Measurements from ENCODE around the gene BHLHE40. TPM values are rescaled to one million over a fixed set of nuclear protein-coding genes. Genes with fewer than 3 reads are reported as not detected.

The BHLHE40 gene
- total and polyA plus RNA-seq, 2 of the 8 experiments (the other 6 are each of a cell fraction or from before 2014, with no cell fraction given), result 1.5 to 2.2 TPM

GRCh38 chr3:4948395-4948794 lies 30.8 kb upstream of the BHLHE40 start:
- Histone ChIP-seq H3K23ac (ENCODE audit: insufficient read length) (no peak overlapping the region), H3K18ac (ENCODE audit: extremely low read depth, low read length) (no peak overlapping the region), H3K4me2 (ENCODE audit: insufficient read depth in 1 of 2, low read depth in 2 of 2, low read length in 2 of 2) (no peak overlapping the region), H3K27me3 (replicated peaks in 1 of 4; ENCODE audit: control insufficient read depth in 3 of 4, extremely low read depth in 1 of 4, insufficient read depth in 3 of 4, low read length in 3 of 4) (no peaks in the 10 kb centered on the region), H3K9me3 (ENCODE audit: insufficient read depth in 2 of 2, low read depth in 1 of 2, low read length in 1 of 2) (no peaks in the 10 kb centered on the region), H3K14ac (ENCODE audit: insufficient read length) (no peak overlapping the region), H3K27ac (ENCODE audit: low read depth, low read length) (no peak overlapping the region), H2AFZ (ENCODE audit: low read length) (no peak overlapping the region), H3K23me2 (ENCODE audit: low read depth, low read length) (no peaks in the 10 kb centered on the region), H2BK120ac (replicated peaks; ENCODE audit: low read depth, low read length) (no peak overlapping the region), H3K4ac (replicated peaks; ENCODE audit: insufficient read length, low read depth, low read length) (no peak overlapping the region), H4K20me1 (replicated peaks in 1 of 2; ENCODE audit: control insufficient read depth in 1 of 2, insufficient read depth in 2 of 2, low read length in 2 of 2) (no peaks in the 10 kb centered on the region), H4K5ac (ENCODE audit: insufficient read length, low read depth, low read length) (no peak overlapping the region), H2BK20ac (ENCODE audit: low read length) (no peak overlapping the region), H3K4me1 (replicated peaks in 1 of 4; ENCODE audit: control insufficient read depth in 3 of 4, insufficient read depth in 4 of 4, low read length in 3 of 4) (peaks cover 0 to 3% (median 0%) of the 10 kb centered on the region in 4 experiments; a peak in 1 of 7 replicates), H3K79me2 (ENCODE audit: control insufficient read depth in 1 of 2, insufficient read depth in 2 of 2, low read length in 2 of 2) (no peaks in the 10 kb centered on the region), H3K36me3 (ENCODE audit: control insufficient read depth in 2 of 4, insufficient read depth in 4 of 4, low read length in 3 of 4) (no peaks in the 10 kb centered on the region), H2BK5ac (ENCODE audit: low read depth, low read length) (no peak overlapping the region), H3K79me1 (ENCODE audit: low read depth, low read length) (no peaks in the 10 kb centered on the region), H3K9ac (replicated peaks in 1 of 4; ENCODE audit: extremely low read depth in 1 of 4, low read depth in 3 of 4, low read length in 3 of 4) (no peak overlapping the region), H3K56ac (replicated peaks; ENCODE audit: insufficient read length, low read depth, low read length) (no peak overlapping the region), H2AK5ac (ENCODE audit: low read depth, low read length) (no peak overlapping the region), H3K4me3 (ENCODE audit: extremely low read depth in 1 of 4, insufficient read depth in 2 of 4, low read depth in 3 of 4, low read length in 4 of 4) (no peak overlapping the region), H2BK12ac (ENCODE audit: low read depth, low read length) (no peak overlapping the region), H2BK15ac (ENCODE audit: low read length) (no peak overlapping the region), H4K8ac (ENCODE audit: extremely low read depth, insufficient read depth, low read length) (no peak overlapping the region), H4K91ac (replicated peaks; ENCODE audit: insufficient read length, low read length) (no peak overlapping the region)
- ChIA-PET CTCF (ENCODE audit: partially characterized antibody) (interaction anchor here (1.0 to 2.3 kb wide), 5 partner anchors 12 to 232 kb away, joined by 3 to 6 read pairs (median 3); no protein-coding TSS in a partner anchor), POLR2A (ENCODE audit: partially characterized antibody) (no interaction called here)
- FAIRE-seq, result no peak
- no peak for DNase-seq (ENCODE audit: low read depth in 1 of 2, low spot score in 2 of 2)
- TF ChIP-seq SRF (IDR thresholded peaks at IDR 0.05; ENCODE audit: low read depth, low read length) (no peak), RFX5 (IDR thresholded peaks at IDR 0.05; ENCODE audit: borderline replicate concordance, low read depth, low read length) (no peak)
- 93% methylated on average over 4 of the region's 4 CpGs; no CpG with 5 or more reads in 1 of the 2 experiments for whole genome bisulfite sequencing, 2 experiments (ENCODE audit: extremely low coverage in 1 of 2, insufficient coverage in 1 of 2, insufficient read length in 1 of 2, insufficient replicate concordance in 2 of 2, low coverage in 1 of 2, low lambda C conversion rate in 2 of 2, missing lambda C conversion rate in 1 of 2)
